NB4 (cell line): ENCODE results near the gene C1orf94.
"Not testable (repeated sequence)": the region's sequence is repeated elsewhere in the genome, so short reads cannot be mapped to it uniquely, and the experiment has no call there.

Source experiments
- DNase-seq: peaks from one replicate; pipeline ENCODE4 v3.0.0; 2010; ENCODE audit warnings: low read depth
- H3K4me3 ChIP-seq: one replicate; pipeline ENCODE4 v1.5.1; 2011; ENCODE audit warnings: mild to moderate bottlenecking, low read depth, low read length, moderate library complexity
- CTCF ChIP-seq: IDR thresholded peaks from one replicate; pipeline ENCODE4 v1.5.1; 2012; ENCODE audit warnings: low read depth, low read length
- MAX ChIP-seq: IDR thresholded peaks from 2 replicates; pipeline ENCODE4 v1.6.1; 2011; ENCODE audit warnings: low read depth, low read length
- MYC ChIP-seq: IDR thresholded peaks from 2 replicates; pipeline ENCODE4 v1.6.1; 2011; ENCODE audit warnings: low read depth, low read length
- POLR2A ChIP-seq: IDR thresholded peaks from 2 replicates; pipeline ENCODE4 v1.6.1; 2011; ENCODE audit warnings: mild to moderate bottlenecking; ENCODE audit not compliant: insufficient read length; ENCODE audit errors: extremely low read depth

C1orf94 gene

GRCh38 chr1:34175744-34176143 is 963 bp upstream of the C1orf94 start:
- no peak overlapping the region for H3K4me3 ChIP-seq
- no peak for TF ChIP-seq CTCF
- DNase-seq, result no peak

GRCh38 chr1:34178072-34178471 is 1.4 kb downstream of the C1orf94 start:
- TF ChIP-seq MAX (no peak), MYC (no peak), POLR2A (no peak), CTCF (no peak)

GRCh38 chr1:34183381-34183780 is 6.7 kb downstream of the C1orf94 start:
- not testable (repeated sequence) for H3K4me3 ChIP-seq, DNase-seq

More at GRCh38 chr1:34178072-34178471, 1.4 kb downstream of the C1orf94 start:
- H3K4me3 ChIP-seq, result no peak overlapping the region
- no peak for DNase-seq

GRCh38 chr1:34186741-34187494 is 10.2 kb downstream of the C1orf94 start:
- H3K4me3 ChIP-seq, result no peak overlapping the region
- no peak for TF ChIP-seq MYC
- TF ChIP-seq CTCF, result no peak
- no peak for TF ChIP-seq MAX
- no peak for TF ChIP-seq POLR2A
- DNase-seq, result no peak

GRCh38 chr1:34188418-34188817 is 11.7 kb downstream of the C1orf94 start:
- DNase-seq, result no peak
- H3K4me3 ChIP-seq, result no peak overlapping the region
- no peak for TF ChIP-seq POLR2A
- TF ChIP-seq MYC, result no peak
- no peak for TF ChIP-seq MAX
- no peak for TF ChIP-seq CTCF

GRCh38 chr1:34188985-34189384 is 12.3 kb downstream of the C1orf94 start:
- H3K4me3 ChIP-seq, result no peak overlapping the region
- no peak for DNase-seq
- TF ChIP-seq MAX (no peak), MYC (no peak), POLR2A (no peak), CTCF (no peak)
